HEK293 (cell line): ENCODE data around the gene TMEM178A.
"Not testable (repeated sequence)": the region's sequence is repeated elsewhere in the genome, so short reads cannot be mapped to it uniquely, and the experiment has no call there.

ENCODE experiments used
- CTCF ChIA-PET: fragments of 350-600 bp; formaldehyde crosslinking; extraction: SDS; loops from one replicate; lab custom pipeline; 2021; ENCODE audit warnings: antibody characterized with exemption; lab: Yijun Ruan, JAX
- POLR2A ChIA-PET: fragments of 300-600 bp; formaldehyde crosslinking; extraction: SDS; loops from one replicate; lab custom pipeline; 2020; ENCODE audit warnings: antibody characterized with exemption, inconsistent platforms; lab: Yijun Ruan, JAX
- H3K27ac ChIP-seq: fragments of 200-500 bp; sonication (Bioruptor generic); 2 replicates; pipeline ENCODE4 v1.5.1; 2014; ENCODE audit warnings: low read depth, low read length, control low read depth, inconsistent platforms; ENCODE audit errors: extremely low read depth
- H3K36me3 ChIP-seq, 2 experiments: fragments of 200-500 bp in 1 of 2; sonication (Bioruptor generic) in 1 of 2; 1 replicate in 1 of 2; 2 replicates in 1 of 2; pipeline ENCODE4 v1.5.1; 2014 to 2017; ENCODE audit warnings: inconsistent platforms in 2 of 2, low read length in 2 of 2; ENCODE audit not compliant: control insufficient read depth in 2 of 2, insufficient read depth in 1 of 2
- H3K4me1 ChIP-seq: fragments of 200-500 bp; sonication (Bioruptor generic); 2 replicates; pipeline ENCODE4 v1.5.1; 2014; ENCODE audit warnings: mild to moderate bottlenecking, low read length, inconsistent platforms; ENCODE audit not compliant: control insufficient read depth, insufficient read depth
- H3K4me3 ChIP-seq: 2 replicates; pipeline ENCODE4 v1.5.1; 2011; ENCODE audit warnings: low read depth, mild to moderate bottlenecking, control low read depth, low read length, moderate library complexity
- H3K9me3 ChIP-seq: fragments of 200-500 bp; sonication (Bioruptor generic); 2 replicates; pipeline ENCODE4 v1.5.1; 2014; ENCODE audit warnings: low read depth, low read length, inconsistent platforms; ENCODE audit not compliant: control insufficient read depth, insufficient read depth
- FEZF1 ChIP-seq: fragments of 450-650 bp; formaldehyde crosslinking; IDR thresholded peaks from 2 replicates; pipeline ENCODE4 v1.5.1; 2016; ENCODE audit warnings: missing biosample characterization, missing genetic modification characterization
- GFI1B ChIP-seq: fragments of 450-650 bp; formaldehyde crosslinking; IDR thresholded peaks from 2 replicates; pipeline ENCODE4 v1.5.1; 2016; ENCODE audit warnings: missing biosample characterization, missing genetic modification characterization
- GLI4 ChIP-seq: fragments of 450-650 bp; formaldehyde crosslinking; IDR thresholded peaks from 2 replicates; pipeline ENCODE4 v1.5.1; 2016; ENCODE audit warnings: missing biosample characterization, missing genetic modification characterization
- HIC1 ChIP-seq: fragments of 450-650 bp; formaldehyde crosslinking; IDR thresholded peaks from 2 replicates; pipeline ENCODE4 v1.5.1; 2016; ENCODE audit warnings: missing biosample characterization, missing genetic modification characterization
- KLF7 ChIP-seq: fragments of 450-650 bp; formaldehyde crosslinking; IDR thresholded peaks from 2 replicates; pipeline ENCODE4 v1.5.1; 2016; ENCODE audit warnings: missing biosample characterization, missing genetic modification characterization, borderline replicate concordance
- KLF8 ChIP-seq: fragments of 450-650 bp; formaldehyde crosslinking; IDR thresholded peaks from 2 replicates; pipeline ENCODE4 v1.5.1; 2016; ENCODE audit warnings: missing biosample characterization, missing genetic modification characterization
- MEIS1 ChIP-seq: sonication (generic); formaldehyde crosslinking; IDR thresholded peaks from 2 replicates; pipeline ENCODE4 v1.8.1; 2022; ENCODE audit warnings: missing genetic modification reagents, mild to moderate bottlenecking, borderline replicate concordance
- SP7 ChIP-seq: fragments of 450-650 bp; formaldehyde crosslinking; IDR thresholded peaks from 2 replicates; pipeline ENCODE4 v1.5.1; 2016; ENCODE audit warnings: missing biosample characterization, missing genetic modification characterization
- TRIM28 ChIP-seq: IDR thresholded peaks from 2 replicates; pipeline ENCODE4 v1.6.1; 2011; ENCODE audit warnings: low read length, control low read depth, borderline replicate concordance
- YY1 ChIP-seq: fragments of 450-650 bp; formaldehyde crosslinking; IDR thresholded peaks from 2 replicates; pipeline ENCODE4 v1.5.1; 2018; ENCODE audit warnings: missing biosample characterization, missing genetic modification characterization
- ZFP3 ChIP-seq: fragments of 450-650 bp; formaldehyde crosslinking; IDR thresholded peaks from 2 replicates; pipeline ENCODE4 v1.5.1; 2016; ENCODE audit warnings: low read depth, missing biosample characterization, missing genetic modification characterization
- ZNF138 ChIP-seq: fragments of 450-650 bp; formaldehyde crosslinking; IDR thresholded peaks from 2 replicates; pipeline ENCODE4 v1.5.1; 2016; ENCODE audit warnings: missing biosample characterization, missing genetic modification characterization, borderline replicate concordance
- ZNF148 ChIP-seq: fragments of 450-650 bp; formaldehyde crosslinking; IDR thresholded peaks from 2 replicates; pipeline ENCODE4 v1.5.0; 2017; ENCODE audit warnings: missing biosample characterization, missing genetic modification characterization, borderline replicate concordance
- ZNF155 ChIP-seq: fragments of 450-650 bp; formaldehyde crosslinking; IDR thresholded peaks from 2 replicates; pipeline ENCODE4 v1.5.1; 2016; ENCODE audit warnings: missing biosample characterization, missing genetic modification characterization
- ZNF16 ChIP-seq: fragments of 450-650 bp; formaldehyde crosslinking; IDR thresholded peaks from 2 replicates; pipeline ENCODE4 v1.5.1; 2016; ENCODE audit warnings: low read depth, missing biosample characterization, missing genetic modification characterization
- ZNF169 ChIP-seq: fragments of 450-650 bp; formaldehyde crosslinking; IDR thresholded peaks from 2 replicates; pipeline ENCODE4 v1.5.1; 2016; ENCODE audit warnings: missing biosample characterization, missing genetic modification characterization
- ZNF174 ChIP-seq: fragments of 450-650 bp; formaldehyde crosslinking; IDR thresholded peaks from 2 replicates; pipeline ENCODE4 v1.5.0; 2017; ENCODE audit warnings: missing biosample characterization, mild to moderate bottlenecking, missing genetic modification characterization
- ZNF23 ChIP-seq: fragments of 450-650 bp; formaldehyde crosslinking; IDR thresholded peaks from 2 replicates; pipeline ENCODE4 v1.5.1; 2016; ENCODE audit warnings: missing biosample characterization, missing genetic modification characterization, borderline replicate concordance
- ZNF292 ChIP-seq: fragments of 450-650 bp; formaldehyde crosslinking; IDR thresholded peaks from 2 replicates; pipeline ENCODE4 v1.5.1; 2016; ENCODE audit warnings: low read depth, missing biosample characterization, missing genetic modification characterization, borderline replicate concordance
- ZNF366 ChIP-seq: fragments of 450-650 bp; formaldehyde crosslinking; conservative IDR thresholded peaks from 2 replicates; pipeline ENCODE4 v1.5.1; 2016; ENCODE audit warnings: missing biosample characterization, missing genetic modification characterization
- ZNF37A ChIP-seq: fragments of 450-650 bp; IDR thresholded peaks from 2 replicates; pipeline ENCODE4 v1.5.1; 2018; ENCODE audit warnings: missing biosample characterization, missing genetic modification characterization
- ZNF544 ChIP-seq: fragments of 450-650 bp; formaldehyde crosslinking; IDR thresholded peaks from 2 replicates; pipeline ENCODE4 v1.5.0; 2017; ENCODE audit warnings: missing biosample characterization, missing genetic modification characterization
- ZNF548 ChIP-seq: fragments of 450-650 bp; formaldehyde crosslinking; IDR thresholded peaks from 2 replicates; pipeline ENCODE4 v1.5.1; 2016; ENCODE audit warnings: missing biosample characterization, missing genetic modification characterization
- ZNF555 ChIP-seq: fragments of 450-650 bp; formaldehyde crosslinking; conservative IDR thresholded peaks from 2 replicates; pipeline ENCODE4 v1.5.1; 2017; ENCODE audit warnings: missing biosample characterization, mild to moderate bottlenecking, missing genetic modification characterization, inconsistent platforms
- ZNF558 ChIP-seq: fragments of 450-650 bp; formaldehyde crosslinking; IDR thresholded peaks from 2 replicates; pipeline ENCODE4 v1.5.1; 2016; ENCODE audit warnings: missing biosample characterization, missing genetic modification characterization
- ZNF600 ChIP-seq: fragments of 450-650 bp; formaldehyde crosslinking; IDR thresholded peaks from 2 replicates; pipeline ENCODE4 v1.5.1; 2016; ENCODE audit warnings: missing biosample characterization, missing genetic modification characterization
- ZNF677 ChIP-seq: fragments of 450-650 bp; IDR thresholded peaks from 2 replicates; pipeline ENCODE4 v1.5.0; 2018; ENCODE audit warnings: missing biosample characterization, mild to moderate bottlenecking, missing genetic modification characterization, moderate library complexity
- ZNF701 ChIP-seq: fragments of 450-650 bp; formaldehyde crosslinking; IDR thresholded peaks from 2 replicates; pipeline ENCODE4 v1.5.1; 2016; ENCODE audit warnings: missing biosample characterization, missing genetic modification characterization
- ZNF747 ChIP-seq: fragments of 450-650 bp; formaldehyde crosslinking; IDR thresholded peaks from 2 replicates; pipeline ENCODE4 v1.5.1; 2016; ENCODE audit warnings: missing biosample characterization, missing genetic modification characterization
- ZNF768 ChIP-seq: fragments of 450-650 bp; formaldehyde crosslinking; IDR thresholded peaks from 2 replicates; pipeline ENCODE4 v1.5.1; 2018; ENCODE audit warnings: missing biosample characterization, mild to moderate bottlenecking, missing genetic modification characterization
- ZSCAN30 ChIP-seq: fragments of 450-650 bp; IDR thresholded peaks from 2 replicates; pipeline ENCODE4 v1.5.1; 2018; ENCODE audit warnings: missing biosample characterization, mild to moderate bottlenecking, missing genetic modification characterization, moderate library complexity

TMEM178A gene

GRCh38 chr2:39649511-39649910, 16.2 kb upstream of the TMEM178A start:
- Histone ChIP-seq H3K9me3 (no peaks in the 10 kb centered on the region), H3K4me3 (no peak overlapping the region), H3K4me1 (no peaks in the 10 kb centered on the region), H3K27ac (no peak overlapping the region), H3K36me3 (no peaks in the 10 kb centered on the region)
- CTCF ChIA-PET = no interaction called here
- TF ChIP-seq HIC1 (no peak), ZNF768 (no peak), ZNF544 (no peak), ZNF701 (tag by site-specific recombination) (no peak), MEIS1 (CRISPR knock-in tag) (no peak), KLF8 (no peak), ZNF600 (tag by site-specific recombination) (no peak), ZNF23 (tag by site-specific recombination) (no peak), ZNF292 (tag by site-specific recombination) (no peak), TRIM28 (no peak), ZNF155 (tag by site-specific recombination) (no peak), ZNF548 (no peak), ZNF555 (tag by site-specific recombination) (no peak)
- TF ChIP-seq, all 188 proteins: peak for 0
- POLR2A ChIA-PET = no interaction called here

- Histone ChIP-seq H3K4me1 (no peaks in the 10 kb centered on the region), H3K9me3 (no peaks in the 10 kb centered on the region; the same call in 1 of the 2 replicates), H3K27ac (no peak overlapping the region), H3K36me3 (no peaks in the 10 kb centered on the region), H3K4me3 (no peak overlapping the region)
- CTCF ChIA-PET = no interaction called here
- TF ChIP-seq SP7 (tag by site-specific recombination) = no peak
- TF ChIP-seq GFI1B = no peak
- TF ChIP-seq ZNF138 (tag by site-specific recombination) = no peak
- no peak for TF ChIP-seq YY1 (tag by site-specific recombination)
- TF ChIP-seq ZSCAN30 = no peak
- TF ChIP-seq GLI4 (tag by site-specific recombination) = no peak
- no peak for TF ChIP-seq ZNF148
- no peak for TF ChIP-seq ZNF174 (tag by site-specific recombination)
- no peak for TF ChIP-seq FEZF1 (tag by site-specific recombination)
- TF ChIP-seq ZNF16 (tag by site-specific recombination) = no peak
- no peak for TF ChIP-seq ZNF169 (tag by site-specific recombination)
- TF ChIP-seq KLF7 = no peak
- TF ChIP-seq ZNF677 (tag by site-specific recombination) = no peak
- no peak for TF ChIP-seq ZNF37A (tag by site-specific recombination)
- TF ChIP-seq KLF8 = no peak
- TF ChIP-seq ZNF366 (tag by site-specific recombination) = no peak
- TF ChIP-seq ZNF558 (tag by site-specific recombination) = no peak
- TF ChIP-seq ZFP3 (tag by site-specific recombination) = no peak
- TF ChIP-seq ZNF747 (tag by site-specific recombination) = no peak
- no peak for TF ChIP-seq TRIM28
- POLR2A ChIA-PET = no interaction called here
Measured at GRCh38 chr2:39650468-39650867, 15.2 kb upstream of the TMEM178A start.

DNA sequence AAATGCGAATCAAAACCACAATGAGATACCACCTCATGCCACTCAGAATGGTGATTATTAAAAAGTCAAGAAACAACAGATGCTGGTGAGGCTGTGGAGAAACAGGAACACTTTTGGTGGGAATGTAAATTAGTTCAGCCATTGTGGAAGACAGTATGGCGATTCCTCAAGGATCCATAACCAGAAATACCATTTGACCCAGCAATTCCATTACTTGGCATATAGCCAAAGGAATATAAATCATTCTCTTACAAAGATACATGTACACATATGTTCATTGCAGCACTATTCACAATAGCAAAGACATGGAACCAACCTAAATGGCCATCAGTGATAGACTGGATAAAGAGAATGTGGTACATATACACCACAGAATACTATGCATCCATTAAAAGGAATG, 9.5 kb upstream of the TMEM178A start:
- H3K4me1 ChIP-seq, POLR2A ChIA-PET, H3K27ac ChIP-seq, H3K36me3 ChIP-seq, H3K4me3 ChIP-seq, H3K9me3 ChIP-seq: not testable (repeated sequence)
- CTCF ChIA-PET = interaction anchor here (0.7 kb wide), 1 partner anchor 63 kb away, joined by 3 read pairs; no protein-coding TSS in a partner anchor
